ENCODE measurements around the gene KDM2A.

KDM2A gene

GRCh38 chr11:67304511-67305113, 185.5 kb downstream of the KDM2A start:
- DNase-seq: no peak

- DNase-seq: no peak
Measured at GRCh38 chr11:67306769-67307544, 187.9 kb downstream of the KDM2A start.

GRCh38 chr11:67307545-67308001, 188.5 kb downstream of the KDM2A start:
- no peak for DNase-seq

Measured in CD4-positive, alpha-beta T cell treated with Interleukin-21 for 1 hour (primary cell).